DOHH2 (cell line): Measurements from ENCODE around the gene DAO.

ENCODE experiments used
- H3F3A ChIP-seq: fragments of 200-600 bp; sonication (generic), shearing (Covaris generic); 2 replicates; pipeline ENCODE4 v1.6.0; 2016; ENCODE audit warnings: antibody characterized with exemption, mild to moderate bottlenecking; ENCODE audit not compliant: control insufficient read depth, insufficient read depth
- H3K27ac ChIP-seq: fragments of 200-600 bp; sonication (generic); 2 replicates; pipeline ENCODE4 v1.5.1; 2014; ENCODE audit warnings: low read depth, mild to moderate bottlenecking, low read length, moderate library complexity
- H3K27me3 ChIP-seq: fragments of 200-600 bp; sonication (generic); 2 replicates; pipeline ENCODE4 v1.6.1; 2014; ENCODE audit warnings: mild to moderate bottlenecking, low read length, mixed read lengths; ENCODE audit not compliant: control insufficient read depth
- H3K36me3 ChIP-seq: fragments of 200-600 bp; sonication (generic); 2 replicates; pipeline ENCODE4 v1.6.1; 2014; ENCODE audit warnings: mild to moderate bottlenecking, low read length, moderate library complexity, mixed read lengths; ENCODE audit not compliant: control insufficient read depth
- H3K4me1 ChIP-seq: fragments of 200-600 bp; sonication (generic); 2 replicates; pipeline ENCODE4 v1.6.1; 2014; ENCODE audit warnings: mild to moderate bottlenecking, low read length, mixed read lengths; ENCODE audit not compliant: control insufficient read depth
- H3K4me2 ChIP-seq: fragments of 200-600 bp; sonication (generic); 2 replicates; pipeline ENCODE4 v1.6.0; 2014; ENCODE audit warnings: mild to moderate bottlenecking, low read length, moderate library complexity
- H3K4me3 ChIP-seq: fragments of 200-600 bp; sonication (generic); 2 replicates; pipeline ENCODE4 v1.5.1; 2014; ENCODE audit warnings: mild to moderate bottlenecking, low read length, mixed read lengths
- H3K79me2 ChIP-seq: fragments of 200-600 bp; sonication (generic); 2 replicates; pipeline ENCODE4 v1.6.1; 2014; ENCODE audit warnings: mild to moderate bottlenecking, low read length, mixed read lengths; ENCODE audit not compliant: control insufficient read depth
- H3K9me2 ChIP-seq: fragments of 200-600 bp; sonication (generic); replicated peaks from 2 replicates; pipeline ENCODE4 v1.6.1; 2014; ENCODE audit warnings: mild to moderate bottlenecking, low read length, mixed read lengths; ENCODE audit not compliant: control insufficient read depth
- H3K9me3 ChIP-seq: fragments of 200-600 bp; sonication (generic); 2 replicates; pipeline ENCODE4 v1.6.1; 2014; ENCODE audit warnings: antibody characterized with exemption, low read length, mixed read lengths; ENCODE audit not compliant: control insufficient read depth, insufficient read depth
- H4K20me1 ChIP-seq: fragments of 200-600 bp; sonication (generic); 2 replicates; pipeline ENCODE4 v1.6.0; 2014; ENCODE audit warnings: low read depth, mild to moderate bottlenecking, antibody characterized with exemption, low read length, moderate library complexity; ENCODE audit not compliant: control insufficient read depth, insufficient read depth
- CTCF ChIP-seq: fragments of 200-600 bp; sonication (generic); IDR thresholded peaks from one replicate; pipeline ENCODE4 v1.5.1; 2014; ENCODE audit warnings: antibody characterized with exemption, mild to moderate bottlenecking, low read depth, low read length; ENCODE audit not compliant: poor library complexity, severe bottlenecking
- EZH2phosphoT487 ChIP-seq: fragments of 200-600 bp; sonication (generic); IDR thresholded peaks from 2 replicates; pipeline ENCODE4 v1.6.1; 2017; ENCODE audit warnings: borderline replicate concordance, mild to moderate bottlenecking, antibody characterized with exemption, low read length, moderate library complexity, mixed read lengths

The DAO gene

DNA sequence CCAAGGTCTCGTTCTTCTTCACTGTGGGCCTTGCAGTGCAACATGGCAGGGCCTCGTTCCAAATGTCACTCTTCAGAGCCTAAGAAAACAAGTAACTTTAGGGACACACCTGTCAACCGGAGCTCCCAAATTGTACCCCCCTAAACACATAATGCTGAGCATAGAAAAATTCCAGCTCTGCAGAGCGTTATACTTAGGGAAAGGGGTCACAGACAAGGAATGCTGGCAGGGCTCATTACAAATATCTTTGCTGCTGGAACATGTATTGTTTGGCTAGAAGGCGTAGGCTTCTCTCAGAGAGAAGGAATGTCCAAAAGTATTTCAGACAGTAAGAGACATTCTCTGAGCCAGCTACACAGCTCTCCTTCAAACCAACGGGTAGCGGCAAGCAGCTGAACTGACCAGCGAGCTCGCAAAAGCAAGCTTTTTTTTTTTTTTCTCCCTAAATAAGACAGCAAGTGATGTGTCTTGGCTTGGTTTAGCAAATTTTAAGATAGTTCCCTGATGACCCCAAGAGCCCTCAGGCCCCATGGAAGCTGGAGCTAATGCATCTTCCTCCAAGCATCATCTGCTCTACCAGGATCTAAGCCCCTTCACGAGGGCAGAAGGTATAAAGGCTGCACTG lies 47.0 kb upstream of the DAO start:
- Histone ChIP-seq H4K20me1 (no peaks in the 10 kb centered on the region; the same call in 1 of the 2 replicates), H3K36me3 (no peaks in the 10 kb centered on the region; the same call in 1 of the 2 replicates), H3K9me2 (no peaks in the 10 kb centered on the region), H3K4me3 (no peak overlapping the region), H3K79me2 (no peaks in the 10 kb centered on the region), H3K27ac (no peak overlapping the region), H3K4me1 (no peaks in the 10 kb centered on the region), H3K9me3 (no peaks in the 10 kb centered on the region), H3F3A (no peaks in the 10 kb centered on the region), H3K4me2 (no peak overlapping the region), H3K27me3 (no peaks in the 10 kb centered on the region)
- no peak for TF ChIP-seq CTCF
- TF ChIP-seq EZH2phosphoT487, result no peak

DNA sequence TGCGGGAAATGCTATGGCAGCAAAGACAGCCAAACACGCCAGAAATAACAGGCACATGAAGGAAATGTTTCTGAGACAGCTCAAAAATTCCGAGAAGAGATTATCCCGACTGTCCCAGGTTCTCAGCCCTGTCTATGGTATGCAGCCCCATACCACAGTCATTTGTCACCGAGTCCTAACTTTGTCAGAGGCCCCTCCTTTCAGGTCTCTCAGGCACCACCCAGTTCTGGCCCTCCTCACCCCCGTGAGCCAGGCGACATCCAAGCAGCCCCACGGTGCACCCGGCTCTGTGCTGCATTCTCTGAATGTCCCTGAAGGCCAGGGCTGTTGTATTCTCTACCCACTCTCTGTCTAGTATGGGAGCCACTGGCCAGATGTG lies 46.5 kb upstream of the DAO start:
- H3K9me3 ChIP-seq, result no peaks in the 10 kb centered on the region
- H3K9me2 ChIP-seq, result no peaks in the 10 kb centered on the region
- no peaks in the 10 kb centered on the region for H3K27me3 ChIP-seq
- no peak for TF ChIP-seq EZH2phosphoT487
- TF ChIP-seq CTCF, result no peak
- no peaks in the 10 kb centered on the region for H4K20me1 ChIP-seq
- H3K4me1 ChIP-seq, result peaks cover 3% of the 10 kb centered on the region
- H3F3A ChIP-seq, result no peaks in the 10 kb centered on the region
- H3K4me3 ChIP-seq, result no peak overlapping the region
- no peak overlapping the region for H3K4me2 ChIP-seq
- H3K79me2 ChIP-seq, result no peaks in the 10 kb centered on the region
- no peak overlapping the region for H3K27ac ChIP-seq
- no peaks in the 10 kb centered on the region; the same call in 1 of the 2 replicates for H3K36me3 ChIP-seq

DNA sequence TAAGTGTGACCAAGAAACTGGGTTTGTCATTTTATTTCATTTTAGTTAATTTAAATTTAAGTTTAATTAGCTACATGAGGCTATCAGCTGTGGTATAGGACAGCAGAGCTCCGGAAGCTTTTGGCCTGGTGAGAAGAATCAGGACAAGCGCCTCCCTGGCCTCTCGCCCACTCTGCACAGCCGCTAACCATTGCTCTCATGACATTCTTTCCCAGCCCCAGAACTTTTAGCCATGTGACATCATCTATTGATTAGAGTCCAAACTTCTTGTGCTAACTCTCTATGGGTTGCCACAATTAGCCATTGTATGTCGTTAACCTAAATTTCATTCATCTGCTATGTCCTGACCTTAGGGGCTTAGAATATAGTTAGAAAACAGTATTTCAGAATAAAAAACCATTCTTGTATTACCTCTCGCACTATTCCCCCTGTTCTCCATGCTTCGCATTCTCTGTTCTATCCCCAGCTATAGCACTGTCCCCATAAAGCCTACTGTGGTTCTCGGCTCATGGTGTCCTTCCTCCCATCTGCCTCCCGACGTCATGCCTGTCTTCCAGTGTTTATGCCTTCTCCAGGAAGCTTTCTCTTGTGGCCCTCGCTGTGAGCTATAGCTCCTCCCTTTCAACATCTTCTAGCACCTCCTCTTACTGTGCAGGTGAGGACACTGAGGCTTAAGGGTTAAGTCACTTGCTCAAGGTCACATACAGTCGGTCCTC lies 46.0 kb upstream of the DAO start:
- H3K4me3 ChIP-seq, result no peak overlapping the region
- no peaks in the 10 kb centered on the region for H3F3A ChIP-seq
- no peak overlapping the region for H3K27ac ChIP-seq
- H4K20me1 ChIP-seq, result no peaks in the 10 kb centered on the region
- no peaks in the 10 kb centered on the region for H3K79me2 ChIP-seq
- TF ChIP-seq EZH2phosphoT487 (no peak), CTCF (no peak)
- no peaks in the 10 kb centered on the region for H3K27me3 ChIP-seq
- no peak overlapping the region for H3K4me2 ChIP-seq
- H3K4me1 ChIP-seq, result peaks cover 9% of the 10 kb centered on the region
- no peaks in the 10 kb centered on the region; the same call in 1 of the 2 replicates for H3K36me3 ChIP-seq
- no peaks in the 10 kb centered on the region for H3K9me3 ChIP-seq
- H3K9me2 ChIP-seq, result no peaks in the 10 kb centered on the region
